AG04450 (cell line): Measurements from ENCODE around the gene TMEM147. TPM values are rescaled to one million over a fixed set of nuclear protein-coding genes. Genes with fewer than 3 reads are reported as not detected.

ENCODE experiments used
- CTCF ChIA-PET: fragments of 300-600, 350-600 bp; formaldehyde crosslinking; extraction: SDS; loops from one replicate; lab custom pipeline; 2022; ENCODE audit warnings: antibody characterized with exemption, inconsistent platforms; lab: Charles Lee
- POLR2A ChIA-PET: fragments of 350-600 bp; formaldehyde crosslinking; extraction: SDS; loops from one replicate; lab custom pipeline; 2021; ENCODE audit warnings: antibody characterized with exemption, inconsistent platforms; lab: Yijun Ruan, JAX
- DNase-seq: peaks from one replicate; pipeline ENCODE4 v3.0.0-alpha.2; 2011; ENCODE audit warnings: low read depth, low spot score
- H3K27ac ChIP-seq: one replicate; pipeline ENCODE4 v1.5.1; 2012; ENCODE audit warnings: low read depth, low read length, control low read depth
- H3K27me3 ChIP-seq: one replicate; pipeline ENCODE4 v1.6.0; 2012; ENCODE audit warnings: low read length; ENCODE audit not compliant: control insufficient read depth, insufficient read depth
- H3K4me3 ChIP-seq: 2 replicates; pipeline ENCODE4 v1.5.1; 2011; ENCODE audit warnings: mild to moderate bottlenecking, low read depth, low read length, control low read depth
- H3K9me3 ChIP-seq: 2 replicates; pipeline ENCODE4 v1.5.1; 2012; ENCODE audit warnings: low read length; ENCODE audit not compliant: control insufficient read depth, insufficient read depth
- CTCF ChIP-seq: IDR thresholded peaks from 2 replicates; pipeline ENCODE4 v1.5.1; 2011; ENCODE audit warnings: low read depth, low read length, control low read depth, inconsistent platforms
- polyA plus RNA-seq: library from polyadenylated mRNA; depleted of rRNA; stranded (reverse); fragments of >200 nt; gene quantifications from 2 replicates; pipeline ENCODE4 v1.2.3, GENCODE V29; 2011

The TMEM147 gene
- polyA plus RNA-seq, 1 experiment: 88.7 TPM

- TF ChIP-seq CTCF: no peak
- Histone ChIP-seq H3K9me3 (peaks cover 6% of the 10 kb centered on the region; the same call in 1 of the 2 replicates), H3K27ac (no peak overlapping the region), H3K4me3 (no peak overlapping the region), H3K27me3 (peaks cover 7% of the 10 kb centered on the region)
- no peak for DNase-seq
- ChIA-PET POLR2A (no interaction called here), CTCF (interaction anchor here (1.0 to 1.5 kb wide), 2 partner anchors 13 to 182 kb away, joined by 3 read pairs; no protein-coding TSS in a partner anchor)
Observed at GRCh38 chr19:35534803-35535480, 10.5 kb upstream of the TMEM147 start.

GRCh38 chr19:35539314-35539713 lies 6.1 kb upstream of the TMEM147 start:
- H3K4me3 ChIP-seq: no peak overlapping the region
- no peak for DNase-seq
- ChIA-PET POLR2A (no interaction called here), CTCF (no interaction called here)
- TF ChIP-seq CTCF: no peak
- no peaks in the 10 kb centered on the region for H3K27me3 ChIP-seq
- no peaks in the 10 kb centered on the region; the same call in 1 of the 2 replicates for H3K9me3 ChIP-seq
- H3K27ac ChIP-seq: no peak overlapping the region

GRCh38 chr19:35539850-35540249 lies 5.6 kb upstream of the TMEM147 start:
- Histone ChIP-seq H3K27ac (no peak overlapping the region), H3K27me3 (no peaks in the 10 kb centered on the region), H3K9me3 (no peaks in the 10 kb centered on the region; the same call in 1 of the 2 replicates), H3K4me3 (no peak overlapping the region)
- TF ChIP-seq CTCF: no peak
- ChIA-PET POLR2A (interaction anchor here (0.7 kb wide), 1 partner anchor 228 kb away, joined by 4 read pairs; no protein-coding TSS in a partner anchor), CTCF (no interaction called here)
- no peak for DNase-seq

- CTCF ChIA-PET: no interaction called here
Observed at GRCh38 chr19:35540356-35540927, 5.0 kb upstream of the TMEM147 start.

More at GRCh38 chr19:35540356-35540927, 5.0 kb upstream of the TMEM147 start:
- TF ChIP-seq CTCF: no peak
- H3K9me3 ChIP-seq: peaks cover 3% of the 10 kb centered on the region; the same call in 1 of the 2 replicates
- no peak for DNase-seq
- POLR2A ChIA-PET: interaction anchor here (0.7 kb wide), 1 partner anchor 227 kb away, joined by 4 read pairs; no protein-coding TSS in a partner anchor
- H3K27me3 ChIP-seq: no peaks in the 10 kb centered on the region
- H3K4me3 ChIP-seq: no peak overlapping the region
- H3K27ac ChIP-seq: no peak overlapping the region
